HFF-Myc (cell line): ENCODE measurements around the gene IFNA17.
"Not testable (repeated sequence)": the region's sequence is repeated elsewhere in the genome, so short reads cannot be mapped to it uniquely, and the experiment has no call there.

Source experiments
- DNase-seq: peaks from one replicate; pipeline ENCODE4 v3.0.0-alpha.2; 2011; ENCODE audit warnings: low read depth; ENCODE audit errors: extremely low read depth
- H3K4me3 ChIP-seq: replicated peaks from 2 replicates; pipeline ENCODE4 v1.5.1; 2011; ENCODE audit warnings: low read depth, mild to moderate bottlenecking, control low read depth, low read length
- TF ChIP-seq, protein P1 (sequence below): IDR thresholded peaks from 2 replicates; pipeline ENCODE4 v1.5.1; 2012; ENCODE audit warnings: mild to moderate bottlenecking, low read depth, low read length, control low read depth; ENCODE audit errors: missing control alignments

Gene IFNA17

DNA sequence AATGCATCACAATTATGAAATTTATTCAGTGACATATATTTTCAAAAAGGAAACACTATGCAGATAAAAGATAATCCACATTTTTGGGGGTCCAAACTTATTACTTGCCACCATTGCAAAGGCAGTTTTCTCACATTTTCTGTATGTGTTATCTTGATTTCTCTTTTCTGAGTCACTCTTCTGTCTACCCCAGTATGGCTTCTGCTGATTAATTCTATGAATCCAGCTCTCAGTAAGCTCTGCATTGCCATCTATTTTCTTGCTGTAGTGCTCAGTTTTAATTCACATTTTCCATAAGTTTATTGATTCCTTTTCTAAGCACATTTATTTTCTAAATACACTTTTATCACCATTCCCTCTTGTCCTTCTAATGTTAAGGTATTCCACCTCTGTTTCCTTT is 22.8 kb downstream of the IFNA17 start:
- no peak for DNase-seq
- no peak overlapping the region for H3K4me3 ChIP-seq
- TF ChIP-seq, protein P1, sequence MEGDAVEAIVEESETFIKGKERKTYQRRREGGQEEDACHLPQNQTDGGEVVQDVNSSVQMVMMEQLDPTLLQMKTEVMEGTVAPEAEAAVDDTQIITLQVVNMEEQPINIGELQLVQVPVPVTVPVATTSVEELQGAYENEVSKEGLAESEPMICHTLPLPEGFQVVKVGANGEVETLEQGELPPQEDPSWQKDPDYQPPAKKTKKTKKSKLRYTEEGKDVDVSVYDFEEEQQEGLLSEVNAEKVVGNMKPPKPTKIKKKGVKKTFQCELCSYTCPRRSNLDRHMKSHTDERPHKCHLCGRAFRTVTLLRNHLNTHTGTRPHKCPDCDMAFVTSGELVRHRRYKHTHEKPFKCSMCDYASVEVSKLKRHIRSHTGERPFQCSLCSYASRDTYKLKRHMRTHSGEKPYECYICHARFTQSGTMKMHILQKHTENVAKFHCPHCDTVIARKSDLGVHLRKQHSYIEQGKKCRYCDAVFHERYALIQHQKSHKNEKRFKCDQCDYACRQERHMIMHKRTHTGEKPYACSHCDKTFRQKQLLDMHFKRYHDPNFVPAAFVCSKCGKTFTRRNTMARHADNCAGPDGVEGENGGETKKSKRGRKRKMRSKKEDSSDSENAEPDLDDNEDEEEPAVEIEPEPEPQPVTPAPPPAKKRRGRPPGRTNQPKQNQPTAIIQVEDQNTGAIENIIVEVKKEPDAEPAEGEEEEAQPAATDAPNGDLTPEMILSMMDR: no peak

DNA sequence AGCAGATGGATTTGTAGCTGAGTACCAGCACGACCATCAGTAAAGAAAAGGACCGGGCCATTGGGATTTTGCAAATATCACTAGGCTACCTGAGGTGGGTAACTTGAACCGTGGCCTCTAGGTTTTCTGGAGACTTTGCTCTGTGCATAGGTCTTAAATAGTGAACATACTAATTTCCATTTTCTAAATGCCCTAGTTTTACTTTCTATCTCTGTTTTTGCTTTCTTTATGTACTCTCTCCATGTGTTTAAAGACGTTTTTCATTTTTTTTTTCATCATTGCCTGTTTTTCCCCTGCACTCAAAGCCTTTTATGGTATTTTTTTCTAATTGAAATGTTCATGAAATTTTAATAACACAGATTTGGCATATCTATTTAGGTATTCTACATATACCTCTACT is 25.9 kb downstream of the IFNA17 start, which contains the start of gene IFNA7:
Gene IFNA7, minus strand, starts transcription at position 101 of the 400 bp plus-strand sequence. Its CDS starts 40 bp downstream, at position 61.
- not testable (repeated sequence) for DNase-seq, H3K4me3 ChIP-seq

DNA sequence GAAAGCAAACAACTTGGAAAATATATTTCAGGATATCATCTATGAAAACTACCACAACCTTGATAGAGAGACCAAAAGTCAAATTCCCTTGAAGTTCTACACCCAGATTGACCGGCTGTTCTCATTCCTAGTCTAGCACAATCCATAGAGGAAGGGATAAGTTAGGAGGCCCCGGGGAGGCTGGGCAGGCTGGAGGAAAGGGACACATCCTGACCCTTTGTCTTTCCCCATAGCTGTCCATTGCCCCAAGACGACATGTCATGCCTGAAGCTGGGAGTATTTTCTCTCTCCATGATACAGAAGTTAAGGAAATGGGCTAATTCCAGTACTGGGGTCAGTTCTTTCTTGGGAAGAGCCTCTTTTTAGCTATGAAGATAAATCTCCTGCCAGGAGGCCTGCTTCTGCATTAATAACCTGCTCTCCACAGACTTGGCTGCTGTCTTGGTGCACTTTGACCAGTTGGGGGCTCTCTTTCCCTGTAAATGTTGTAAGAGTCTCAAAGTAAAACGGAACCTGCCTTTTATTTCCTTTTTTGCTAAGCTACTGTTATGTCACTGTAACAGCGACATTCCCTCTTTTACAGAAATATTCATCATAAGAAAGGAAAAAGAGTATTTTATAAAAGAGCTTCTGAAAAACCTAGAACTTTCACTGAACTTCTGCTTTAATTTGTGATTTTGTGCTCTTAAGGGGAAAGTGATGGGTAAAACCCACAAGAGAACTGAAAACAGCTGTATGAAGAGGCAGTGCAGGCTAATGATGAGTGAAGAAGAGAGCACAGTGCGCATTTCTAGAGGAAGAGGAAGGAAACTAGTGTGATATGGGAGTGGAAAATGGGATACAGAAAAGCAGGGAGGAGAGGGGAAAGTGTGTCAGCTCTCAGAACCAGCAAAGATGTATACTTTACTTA is 32.9 kb downstream of the IFNA17 start:
- not testable (repeated sequence) for DNase-seq, H3K4me3 ChIP-seq
- TF ChIP-seq, protein P1: peak; percentile 57

DNA sequence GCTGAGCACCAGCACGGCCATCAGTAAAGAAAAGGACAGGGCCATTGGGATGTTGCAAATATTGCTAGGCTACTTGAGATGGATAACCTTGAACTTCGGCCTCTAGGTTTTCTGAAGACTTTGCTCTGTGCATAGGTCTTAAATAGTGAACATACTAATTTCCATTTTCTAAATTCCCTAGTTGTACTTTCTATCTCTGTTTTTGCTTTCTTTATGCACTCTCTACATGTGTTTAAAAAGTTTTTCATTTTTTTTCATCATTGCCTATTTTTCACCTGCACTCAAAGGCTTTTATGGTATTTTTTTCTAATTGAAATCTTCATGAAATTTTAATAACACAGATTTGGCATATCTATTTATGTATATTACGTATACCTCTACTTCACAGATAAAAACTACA is 40.5 kb downstream of the IFNA17 start, which contains the start of gene IFNA4:
Gene IFNA4, minus strand, starts transcription at position 101 of the 400 bp plus-strand sequence. Its CDS starts 56 bp downstream, at position 45.
- not testable (repeated sequence) for DNase-seq, H3K4me3 ChIP-seq

DNA sequence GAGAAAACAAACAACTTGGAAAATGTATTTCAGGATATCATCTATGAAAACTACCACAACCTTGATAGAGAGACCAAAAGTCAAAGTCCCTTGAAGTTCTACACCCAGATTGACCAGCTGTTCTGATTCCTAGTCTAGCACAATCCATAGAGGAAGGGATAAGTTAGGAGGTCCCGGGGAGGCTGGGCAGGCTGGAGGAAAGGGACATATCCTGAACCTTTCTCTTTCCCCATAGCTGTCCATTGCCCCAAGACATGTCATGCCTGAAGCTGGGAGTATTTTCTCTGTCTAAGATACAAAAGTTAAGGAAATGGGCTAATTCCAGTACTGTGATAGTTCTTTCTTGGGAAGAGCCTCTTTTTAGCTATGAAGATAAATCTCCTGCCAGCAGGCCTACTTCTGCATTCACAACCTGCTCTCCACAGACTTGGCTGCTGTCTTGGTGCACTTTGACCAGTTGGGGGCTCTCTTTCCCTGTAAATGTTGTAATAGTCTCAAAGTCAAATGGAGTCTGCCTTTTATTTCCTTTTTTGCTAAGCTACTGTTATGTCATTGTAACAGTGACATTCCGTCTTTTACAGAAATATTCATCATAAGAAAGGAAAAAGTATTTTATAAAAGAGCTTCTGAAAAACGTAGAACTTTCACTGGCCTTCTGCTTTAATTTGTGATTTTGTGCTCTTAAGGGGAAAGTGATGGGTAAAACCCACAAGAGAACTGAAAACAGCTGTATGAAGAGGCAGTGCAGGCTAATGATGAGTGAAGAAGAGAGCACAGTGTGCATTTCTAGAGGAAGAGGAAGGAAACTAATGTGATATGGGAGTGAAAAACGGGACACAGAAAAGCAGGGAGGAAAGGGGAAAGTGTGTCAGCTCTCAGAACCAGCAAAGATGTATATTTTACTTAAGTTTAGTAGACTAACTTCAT is 44.9 kb downstream of the IFNA17 start:
- not testable (repeated sequence) for H3K4me3 ChIP-seq, DNase-seq
- TF ChIP-seq, protein P1: peak; percentile 53
